Adipocyte (in vitro differentiated cells): ENCODE data around the gene RPS27A.
"Not testable (repeated sequence)": the region's sequence is repeated elsewhere in the genome, so short reads cannot be mapped to it uniquely, and the experiment has no call there.

Source experiments
- DNase-seq: peaks from one replicate; pipeline ENCODE4 v3.0.0-alpha.2; 2015; ENCODE audit warnings: low read depth
- H3K27me3 ChIP-seq: replicated peaks from 2 replicates; pipeline ENCODE4 v1.7.0; 2013; ENCODE audit warnings: mild to moderate bottlenecking, low read length, moderate library complexity; ENCODE audit not compliant: control insufficient read depth, insufficient read depth
- H3K36me3 ChIP-seq: 2 replicates; pipeline ENCODE4 v1.7.0; 2013; ENCODE audit warnings: low read length, mild to moderate bottlenecking, moderate library complexity; ENCODE audit not compliant: control insufficient read depth, insufficient read depth, severe bottlenecking
- H3K4me1 ChIP-seq: 2 replicates; pipeline ENCODE4 v1.7.0; 2013; ENCODE audit warnings: mild to moderate bottlenecking, low read length, moderate library complexity; ENCODE audit not compliant: control insufficient read depth, insufficient read depth
- H3K4me3 ChIP-seq: 2 replicates; pipeline ENCODE4 v1.7.0; 2013; ENCODE audit warnings: mild to moderate bottlenecking, low read length, moderate library complexity
- H3K9ac ChIP-seq: 2 replicates; pipeline ENCODE4 v1.7.0; 2013; ENCODE audit warnings: mild to moderate bottlenecking, low read length, moderate library complexity
- H3K9me3 ChIP-seq: 2 replicates; pipeline ENCODE4 v1.7.0; 2013; ENCODE audit warnings: mild to moderate bottlenecking, low read length, moderate library complexity; ENCODE audit not compliant: control insufficient read depth

The RPS27A gene

GRCh38 chr2:55279214-55279835 is 46.8 kb downstream of the RPS27A start:
- H3K4me3 ChIP-seq, DNase-seq: not testable (repeated sequence)

DNA sequence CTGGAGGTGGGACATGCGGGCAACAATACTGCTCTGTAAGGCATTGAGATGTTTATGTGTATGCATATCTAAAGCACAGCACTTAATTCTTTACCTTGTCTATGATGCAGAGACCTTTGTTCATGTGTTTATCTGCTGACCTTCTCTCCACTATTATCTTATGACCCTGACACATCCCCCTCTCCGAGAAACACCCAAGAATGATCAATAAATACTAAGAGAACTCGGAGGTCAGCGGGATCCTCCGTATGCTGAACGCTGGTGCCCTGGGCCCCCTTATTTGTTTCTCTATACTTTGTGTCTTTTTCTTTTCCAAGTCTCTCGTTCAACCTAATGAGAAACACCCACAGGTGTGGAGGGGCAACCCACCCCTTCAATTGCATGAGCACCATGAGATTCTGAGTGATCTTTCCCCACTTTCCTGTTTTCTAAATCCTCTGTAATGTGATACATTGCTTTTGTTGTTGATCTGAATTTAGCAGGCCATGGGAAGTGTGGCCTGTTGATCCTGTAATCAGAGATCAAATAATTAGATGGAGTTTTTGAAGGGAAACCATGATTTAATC is 47.5 kb downstream of the RPS27A start:
- H3K4me3 ChIP-seq, DNase-seq, H3K9ac ChIP-seq, H3K9me3 ChIP-seq, H3K36me3 ChIP-seq, H3K27me3 ChIP-seq: not testable (repeated sequence)
- H3K4me1 ChIP-seq = peaks cover 12% of the 10 kb centered on the region

More at GRCh38 chr2:55279214-55279835, 46.8 kb downstream of the RPS27A start:
- not testable (repeated sequence) for H3K9ac ChIP-seq, H3K27me3 ChIP-seq, H3K36me3 ChIP-seq, H3K9me3 ChIP-seq
- H3K4me1 ChIP-seq = peaks cover 12% of the 10 kb centered on the region

- not testable (repeated sequence) for H3K36me3 ChIP-seq, H3K4me3 ChIP-seq, H3K9me3 ChIP-seq, DNase-seq, H3K27me3 ChIP-seq, H3K9ac ChIP-seq
- H3K4me1 ChIP-seq = peaks cover 12% of the 10 kb centered on the region
Measured at GRCh38 chr2:55280851-55281546, 48.5 kb downstream of the RPS27A start.

DNA sequence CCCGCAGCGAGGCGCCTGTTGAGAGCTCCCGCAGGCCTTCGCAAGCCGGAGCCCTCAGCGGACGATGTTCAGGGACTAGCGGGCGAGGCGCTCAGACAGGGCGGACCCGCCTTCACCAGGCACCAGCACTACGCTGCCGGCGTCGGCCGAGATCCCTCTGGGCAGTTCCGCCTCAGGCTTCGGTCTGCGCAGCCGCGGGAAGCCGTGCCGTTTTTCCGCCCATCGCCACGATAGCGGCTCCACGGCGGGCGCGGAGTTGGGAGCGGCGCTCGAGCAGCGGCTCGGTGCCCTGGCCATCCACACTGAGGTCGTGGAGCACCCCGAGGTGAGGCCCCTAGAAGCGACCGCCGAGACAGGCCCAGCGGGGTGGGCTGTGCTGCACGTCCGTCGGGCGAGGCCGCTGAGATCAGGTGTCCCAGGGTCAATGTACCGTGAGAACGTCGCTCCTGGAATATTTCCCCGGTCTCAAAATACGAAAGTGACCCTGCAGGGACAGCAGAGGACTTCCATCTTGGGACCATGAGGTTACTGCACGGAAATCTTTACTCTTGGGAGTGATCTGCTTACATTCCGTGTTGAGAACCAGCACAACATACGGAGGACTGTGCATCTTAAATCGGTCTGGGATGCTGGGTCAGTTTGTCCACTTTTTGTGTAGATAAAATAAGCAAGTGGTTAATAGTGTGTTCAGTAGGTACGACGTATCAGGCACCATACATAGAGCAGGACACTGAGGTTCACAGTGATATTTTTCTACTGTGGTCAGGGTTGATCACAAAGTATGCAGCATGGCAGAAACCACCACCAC is 49.8 kb downstream of the RPS27A start:
- peak overlapping the region; percentile 89 for H3K4me3 ChIP-seq
- H3K36me3 ChIP-seq = peaks cover 6% of the 10 kb centered on the region
- peaks cover 12% of the 10 kb centered on the region for H3K4me1 ChIP-seq

DNA sequence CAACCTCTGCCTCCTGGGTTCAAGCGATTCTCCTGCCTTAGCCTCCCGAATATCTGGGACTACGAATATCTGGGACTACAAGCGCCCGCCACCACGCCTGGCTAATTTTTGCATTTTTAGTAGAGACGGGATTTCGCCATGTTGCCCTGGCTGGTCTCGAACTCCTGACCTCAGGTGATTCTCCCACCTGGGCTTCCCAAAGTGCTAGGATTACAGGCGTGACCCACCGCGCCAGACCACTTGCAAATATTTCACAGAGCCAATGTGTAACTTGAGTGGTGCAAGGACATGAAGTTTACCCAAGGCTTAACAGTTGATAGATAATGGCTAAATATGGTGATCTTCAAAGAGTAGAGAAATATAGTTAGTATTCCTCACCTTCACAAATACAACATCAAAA is 50.6 kb downstream of the RPS27A start:
- Histone ChIP-seq H3K36me3 (peaks cover 6% of the 10 kb centered on the region), H3K9ac (peak overlapping the region; percentile 90), H3K4me3 (peak overlapping the region; percentile 89), H3K4me1 (peaks cover 19% of the 10 kb centered on the region), H3K27me3 (no peaks in the 10 kb centered on the region), H3K9me3 (no peaks in the 10 kb centered on the region)
- no peak for DNase-seq

More for the DNA sequence above, 49.8 kb downstream of the RPS27A start:
- Histone ChIP-seq H3K9ac (peak overlapping the region; percentile 90), H3K27me3 (no peaks in the 10 kb centered on the region), H3K9me3 (no peaks in the 10 kb centered on the region)
- DNase-seq = peak; percentile 73
